ENCODE measurements around the gene LRP6. TPM values are rescaled to one million over a fixed set of nuclear protein-coding genes. Genes with fewer than 3 reads are reported as not detected.

LRP6 gene
- total and polyA plus RNA-seq, 4 donors: 14.7 to 76.8 (median 23.2) TPM

DNA sequence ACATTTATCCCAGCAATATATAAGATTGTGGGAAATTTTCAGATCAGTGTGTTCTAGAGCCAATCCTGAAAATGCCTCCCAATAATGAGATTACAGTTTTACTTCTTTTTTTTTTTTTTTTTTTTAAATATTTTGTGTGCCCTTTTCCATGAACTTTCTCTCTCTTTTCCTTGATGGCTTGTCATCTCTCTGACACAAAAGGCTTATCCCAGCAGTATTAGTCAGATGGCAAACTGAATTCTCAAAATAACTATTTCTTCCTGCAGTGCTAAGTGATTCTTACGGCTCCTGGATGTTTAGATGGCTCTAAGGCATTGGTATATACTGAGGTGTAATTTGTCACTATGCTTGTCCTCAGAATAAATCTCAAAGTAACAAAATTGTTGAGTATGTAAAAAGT, 86.7 kb downstream of the LRP6 start:
- TF ChIP-seq, protein P1, sequence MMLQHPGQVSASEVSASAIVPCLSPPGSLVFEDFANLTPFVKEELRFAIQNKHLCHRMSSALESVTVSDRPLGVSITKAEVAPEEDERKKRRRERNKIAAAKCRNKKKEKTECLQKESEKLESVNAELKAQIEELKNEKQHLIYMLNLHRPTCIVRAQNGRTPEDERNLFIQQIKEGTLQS (IDR thresholded peaks at IDR 0.05): no peak
- no peak for TF ChIP-seq RAD21 (IDR thresholded peaks at IDR 0.05)
- no peak for TF ChIP-seq SP1 (IDR thresholded peaks at IDR 0.05)
- TF ChIP-seq FOXA1 (IDR thresholded peaks at IDR 0.05): no peak
- TF ChIP-seq HNF4A (conservative IDR thresholded peaks at IDR 0.05): no peak
- no peak for TF ChIP-seq RXRA (IDR thresholded peaks at IDR 0.05)
- TF ChIP-seq JUND (IDR thresholded peaks at IDR 0.05): no peak
- H3K9me3 ChIP-seq (ENCODE audit: control insufficient read depth in 4 of 4, low read length in 3 of 4): no peaks in the 10 kb centered on the region
- no peak for DNase-seq (ENCODE audit: low spot score)
- H3K36me3 ChIP-seq (ENCODE audit: control insufficient read depth in 4 of 4, insufficient read depth in 3 of 4, low read depth in 1 of 4, low read length in 3 of 4): peaks cover 0 to 9% (median 7%) of the 10 kb centered on the region in 4 donors
- no peak overlapping the region for H3K27ac ChIP-seq (ENCODE audit: low read depth in 1 of 2, low read length in 2 of 2)
- H3K4me3 ChIP-seq (ENCODE audit: low read depth in 1 of 3, low read length in 3 of 3): no peak overlapping the region
- no peaks in the 10 kb centered on the region for H3K27me3 ChIP-seq (ENCODE audit: control insufficient read depth in 4 of 4, insufficient read depth in 4 of 4, low read length in 3 of 4)
- peaks cover 0 to 6% (median under 1%) of the 10 kb centered on the region in 4 donors for H3K4me1 ChIP-seq (ENCODE audit: control insufficient read depth in 4 of 4, insufficient read depth in 4 of 4, low read length in 3 of 4)
- WGBS: 43% methylated on average over 1 of the region's 1 CpG
- no peak overlapping the region for H3K9ac ChIP-seq (ENCODE audit: low read depth in 1 of 2, low read length in 2 of 2)

- 94% methylated on average over 2 of the region's 2 CpGs for WGBS
- no peak for DNase-seq (ENCODE audit: low spot score)
- H3K36me3 ChIP-seq (ENCODE audit: control insufficient read depth in 4 of 4, insufficient read depth in 3 of 4, low read depth in 1 of 4, low read length in 3 of 4): peaks cover 0 to 9% (median 7%) of the 10 kb centered on the region in 4 donors
- peaks cover 0 to 6% (median 1%) of the 10 kb centered on the region in 4 donors for H3K4me1 ChIP-seq (ENCODE audit: control insufficient read depth in 4 of 4, insufficient read depth in 4 of 4, low read length in 3 of 4)
- no peak overlapping the region for H3K9ac ChIP-seq (ENCODE audit: low read depth in 1 of 2, low read length in 2 of 2)
- H3K27ac ChIP-seq (ENCODE audit: low read depth in 1 of 2, low read length in 2 of 2): no peak overlapping the region
- no peaks in the 10 kb centered on the region for H3K9me3 ChIP-seq (ENCODE audit: control insufficient read depth in 4 of 4, low read length in 3 of 4)
- H3K4me3 ChIP-seq (ENCODE audit: low read depth in 1 of 3, low read length in 3 of 3): no peak overlapping the region
- H3K27me3 ChIP-seq (ENCODE audit: control insufficient read depth in 4 of 4, insufficient read depth in 4 of 4, low read length in 3 of 4): no peaks in the 10 kb centered on the region
- no peak for TF ChIP-seq NR2F2 (IDR thresholded peaks at IDR 0.05)
- TF ChIP-seq JUND (IDR thresholded peaks at IDR 0.05): no peak
- no peak for TF ChIP-seq MAX (IDR thresholded peaks at IDR 0.05)
- no peak for TF ChIP-seq SP1 (IDR thresholded peaks at IDR 0.05)
- TF ChIP-seq RAD21 (IDR thresholded peaks at IDR 0.05): no peak
- no peak for TF ChIP-seq ZBTB33 (IDR thresholded peaks at IDR 0.05)
- TF ChIP-seq HNF4G (IDR thresholded peaks at IDR 0.05): no peak
Observed at GRCh38 chr12:12178559-12178958, 88.3 kb downstream of the LRP6 start.

DNA sequence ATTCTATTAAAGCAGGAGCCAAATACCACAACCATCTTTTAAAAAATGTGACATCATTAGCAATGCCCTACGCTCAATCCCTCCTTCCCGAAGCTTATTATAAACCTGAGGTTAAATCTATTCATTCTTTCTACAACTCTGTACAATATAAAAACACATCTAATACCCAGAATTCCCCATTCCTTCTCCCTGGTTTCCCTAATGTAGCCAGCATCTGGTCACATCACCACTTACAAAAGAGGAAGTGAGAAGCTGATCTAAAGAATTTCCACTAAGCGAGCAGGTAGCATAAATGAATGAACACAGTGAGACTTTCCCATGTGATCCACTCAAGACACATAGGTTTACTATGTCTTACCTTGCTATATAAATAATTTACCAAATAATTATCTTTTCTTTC, 90.4 kb downstream of the LRP6 start:
- TF ChIP-seq TAF1 (conservative IDR thresholded peaks at IDR 0.05) (no peak), JUND (IDR thresholded peaks at IDR 0.05) (no peak), MAX (IDR thresholded peaks at IDR 0.05) (no peak), FOXA2 (IDR thresholded peaks at IDR 0.05) (no peak), YY1 (IDR thresholded peaks at IDR 0.05) (no peak), HNF4A (conservative IDR thresholded peaks at IDR 0.05) (no peak), RAD21 (IDR thresholded peaks at IDR 0.05) (no peak), ZBTB33 (IDR thresholded peaks at IDR 0.05) (no peak), NR2F2 (IDR thresholded peaks at IDR 0.05) (no peak), EGR1 (IDR thresholded peaks at IDR 0.05; ENCODE audit: low read depth in 2 of 2) (no peak), RXRA (IDR thresholded peaks at IDR 0.05) (no peak), SP1 (IDR thresholded peaks at IDR 0.05) (no peak)
- TF ChIP-seq, protein P2, sequence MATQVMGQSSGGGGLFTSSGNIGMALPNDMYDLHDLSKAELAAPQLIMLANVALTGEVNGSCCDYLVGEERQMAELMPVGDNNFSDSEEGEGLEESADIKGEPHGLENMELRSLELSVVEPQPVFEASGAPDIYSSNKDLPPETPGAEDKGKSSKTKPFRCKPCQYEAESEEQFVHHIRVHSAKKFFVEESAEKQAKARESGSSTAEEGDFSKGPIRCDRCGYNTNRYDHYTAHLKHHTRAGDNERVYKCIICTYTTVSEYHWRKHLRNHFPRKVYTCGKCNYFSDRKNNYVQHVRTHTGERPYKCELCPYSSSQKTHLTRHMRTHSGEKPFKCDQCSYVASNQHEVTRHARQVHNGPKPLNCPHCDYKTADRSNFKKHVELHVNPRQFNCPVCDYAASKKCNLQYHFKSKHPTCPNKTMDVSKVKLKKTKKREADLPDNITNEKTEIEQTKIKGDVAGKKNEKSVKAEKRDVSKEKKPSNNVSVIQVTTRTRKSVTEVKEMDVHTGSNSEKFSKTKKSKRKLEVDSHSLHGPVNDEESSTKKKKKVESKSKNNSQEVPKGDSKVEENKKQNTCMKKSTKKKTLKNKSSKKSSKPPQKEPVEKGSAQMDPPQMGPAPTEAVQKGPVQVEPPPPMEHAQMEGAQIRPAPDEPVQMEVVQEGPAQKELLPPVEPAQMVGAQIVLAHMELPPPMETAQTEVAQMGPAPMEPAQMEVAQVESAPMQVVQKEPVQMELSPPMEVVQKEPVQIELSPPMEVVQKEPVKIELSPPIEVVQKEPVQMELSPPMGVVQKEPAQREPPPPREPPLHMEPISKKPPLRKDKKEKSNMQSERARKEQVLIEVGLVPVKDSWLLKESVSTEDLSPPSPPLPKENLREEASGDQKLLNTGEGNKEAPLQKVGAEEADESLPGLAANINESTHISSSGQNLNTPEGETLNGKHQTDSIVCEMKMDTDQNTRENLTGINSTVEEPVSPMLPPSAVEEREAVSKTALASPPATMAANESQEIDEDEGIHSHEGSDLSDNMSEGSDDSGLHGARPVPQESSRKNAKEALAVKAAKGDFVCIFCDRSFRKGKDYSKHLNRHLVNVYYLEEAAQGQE (IDR thresholded peaks at IDR 0.05): no peak
- Histone ChIP-seq H3K4me1 (ENCODE audit: control insufficient read depth in 4 of 4, insufficient read depth in 4 of 4, low read length in 3 of 4) (peaks cover 0 to 2% (median 0%) of the 10 kb centered on the region in 4 donors), H3K9ac (ENCODE audit: low read depth in 1 of 2, low read length in 2 of 2) (no peak overlapping the region), H3K27me3 (ENCODE audit: control insufficient read depth in 4 of 4, insufficient read depth in 4 of 4, low read length in 3 of 4) (no peaks in the 10 kb centered on the region), H3K9me3 (ENCODE audit: control insufficient read depth in 4 of 4, low read length in 3 of 4) (no peaks in the 10 kb centered on the region), H3K36me3 (ENCODE audit: control insufficient read depth in 4 of 4, insufficient read depth in 3 of 4, low read depth in 1 of 4, low read length in 3 of 4) (peaks cover 0 to 7% (median 5%) of the 10 kb centered on the region in 4 donors), H3K4me3 (ENCODE audit: low read depth in 1 of 3, low read length in 3 of 3) (no peak overlapping the region), H3K27ac (ENCODE audit: low read depth in 1 of 2, low read length in 2 of 2) (no peak overlapping the region)
- no peak for DNase-seq (ENCODE audit: low spot score)
- 94% methylated on average over 3 of the region's 3 CpGs for WGBS
